Muscle of leg (tissue), 11 donors: ENCODE measurements around the gene TMEM222. TPM values are rescaled to one million over a fixed set of nuclear protein-coding genes. Genes with fewer than 3 reads are reported as not detected.

Experiments used
- DNase-seq: peaks from one replicate; pipeline ENCODE4 v3.0.0; 2013
- H3K27ac ChIP-seq: one replicate; pipeline ENCODE4 v1.5.1; 2013; ENCODE audit warnings: mild to moderate bottlenecking, low read length, control low read depth
- H3K27me3 ChIP-seq: one replicate; pipeline ENCODE4 v1.6.1; 2013; ENCODE audit warnings: low read length; ENCODE audit not compliant: control insufficient read depth, insufficient read depth
- H3K36me3 ChIP-seq: one replicate; pipeline ENCODE4 v1.6.1; 2013; ENCODE audit warnings: low read length; ENCODE audit not compliant: control insufficient read depth, insufficient read depth
- H3K4me1 ChIP-seq: one replicate; pipeline ENCODE4 v1.6.1; 2013; ENCODE audit warnings: low read length; ENCODE audit not compliant: control insufficient read depth, insufficient read depth
- H3K4me3 ChIP-seq: one replicate; pipeline ENCODE4 v1.5.1; 2013; ENCODE audit warnings: low read length, control low read depth
- H3K9me3 ChIP-seq: replicated peaks from 2 replicates; pipeline ENCODE4 v1.6.1; 2013; ENCODE audit warnings: low read depth, low read length; ENCODE audit not compliant: control insufficient read depth
- WGBS: methylation state at CpG from one replicate; pipeline ENCODE4 v1.1.5; 2013; ENCODE audit warnings: missing lambda C conversion rate; ENCODE audit not compliant: insufficient coverage; 5-methylcytosine and 5-hydroxymethylcytosine counted together
- polyA plus RNA-seq, 8 donors: library from polyadenylated mRNA; unstranded; fragments of 120-200 nt; gene quantifications; one replicate each; pipeline versions ENCODE4 v1.2.1 to v1.2.3, GENCODE V29; 2013; ENCODE audit warnings: inconsistent platforms in 1 of 8, low replicate concordance in 1 of 8; ENCODE audit not compliant: insufficient read length in 8 of 8, insufficient read depth in 1 of 8
- total RNA-seq: library from RNA; stranded (reverse); fragments of 120-200 nt; gene quantifications from one replicate; pipeline ENCODE4 v1.2.4, GENCODE V29; 2013

TMEM222 gene
- total and polyA plus RNA-seq, 9 donors = 22.4 to 28.3 (median 25.9) TPM

DNA sequence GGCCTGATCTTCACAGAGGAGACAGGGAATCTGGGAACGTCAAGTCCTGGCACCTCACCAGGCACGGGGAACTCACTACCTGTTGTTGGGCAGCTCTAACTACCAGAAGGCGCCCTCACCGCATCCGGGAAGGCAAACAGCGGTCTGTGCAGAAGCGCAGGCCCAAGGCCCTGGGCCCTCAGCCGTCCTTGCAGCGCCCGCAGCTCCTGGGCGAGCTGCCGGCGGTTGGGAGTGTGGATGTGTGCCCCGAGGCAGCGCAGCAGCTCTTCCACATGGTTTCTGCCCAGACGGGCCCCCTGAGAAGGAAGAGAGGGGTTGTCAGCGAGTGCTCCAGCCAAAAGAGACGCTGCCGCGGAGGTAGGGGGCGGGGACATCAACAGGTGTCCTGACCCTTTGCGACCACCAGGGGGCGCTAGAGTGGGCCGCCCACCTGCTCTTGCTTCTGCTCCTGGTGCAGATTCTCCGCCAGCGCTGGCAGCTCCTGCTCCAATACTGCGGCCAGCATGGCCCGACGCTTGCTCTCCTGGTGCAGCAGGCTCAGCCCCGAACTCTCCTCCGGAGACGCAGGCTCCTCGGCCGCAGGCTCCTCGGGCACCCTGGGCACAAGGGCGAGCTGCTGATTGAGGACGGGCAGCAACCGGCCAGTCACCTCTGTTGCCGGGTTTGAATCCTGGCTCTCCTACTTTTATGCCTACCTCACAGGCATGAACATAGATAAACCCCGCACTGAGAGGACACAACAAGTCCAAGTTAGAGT lies 35.5 kb downstream of the TMEM222 start:
- DNase-seq = peak; percentile 76
- peaks cover 21% of the 10 kb centered on the region for H3K27me3 ChIP-seq
- H3K4me1 ChIP-seq = peaks cover 22% of the 10 kb centered on the region
- 23% methylated on average over 38 of the region's 40 CpGs for WGBS
- no peak overlapping the region for H3K27ac ChIP-seq
- H3K36me3 ChIP-seq = peaks cover 22% of the 10 kb centered on the region
- H3K9me3 ChIP-seq = no peaks in the 10 kb centered on the region
- peak overlapping the region; percentile 13 for H3K4me3 ChIP-seq

DNA sequence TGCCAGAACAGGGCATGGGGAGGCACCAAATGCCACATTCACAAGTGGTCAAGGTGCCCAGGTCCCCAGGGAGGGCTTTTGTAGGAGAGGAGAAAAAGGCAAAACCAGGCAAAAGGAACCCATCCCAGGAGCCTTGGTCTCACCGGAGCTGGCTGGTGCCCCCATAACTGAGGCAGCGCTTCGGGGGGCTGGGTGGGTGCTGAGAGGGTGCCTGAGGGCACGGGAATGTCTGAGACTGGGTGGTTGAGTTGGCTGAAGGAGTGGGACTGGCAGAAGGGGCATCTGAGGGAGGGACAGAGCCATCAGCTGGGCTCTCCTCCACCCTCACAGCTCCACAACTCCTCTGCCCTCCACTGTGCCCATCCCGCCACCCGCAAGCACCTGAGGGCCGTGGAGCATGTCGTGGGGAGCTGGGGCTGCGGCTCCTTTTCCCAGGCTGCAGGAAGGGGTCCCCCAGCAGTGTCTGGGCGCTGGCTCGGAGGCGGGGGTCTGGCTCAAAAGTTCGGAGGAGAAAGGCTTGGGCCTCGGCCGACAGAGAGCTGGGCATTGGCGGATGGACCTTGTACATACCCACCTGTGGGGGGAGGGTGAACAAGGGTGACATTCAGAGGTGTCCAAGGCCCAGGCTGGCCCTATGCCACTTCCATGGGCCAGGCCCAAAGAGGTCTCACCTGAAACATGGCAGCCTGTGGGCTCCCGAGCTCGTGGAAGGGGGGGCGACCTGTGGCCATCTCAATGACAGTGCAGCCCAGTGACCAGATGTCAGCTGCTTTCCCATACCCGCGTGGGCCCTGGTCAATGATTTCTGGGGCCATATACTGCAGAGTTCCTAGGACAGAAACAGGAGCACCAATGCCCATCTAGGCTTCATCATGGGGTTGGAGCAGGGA lies 36.3 kb downstream of the TMEM222 start:
- H3K4me3 ChIP-seq = no peak overlapping the region
- 89% methylated on average over 13 of the region's 21 CpGs for WGBS

DNA sequence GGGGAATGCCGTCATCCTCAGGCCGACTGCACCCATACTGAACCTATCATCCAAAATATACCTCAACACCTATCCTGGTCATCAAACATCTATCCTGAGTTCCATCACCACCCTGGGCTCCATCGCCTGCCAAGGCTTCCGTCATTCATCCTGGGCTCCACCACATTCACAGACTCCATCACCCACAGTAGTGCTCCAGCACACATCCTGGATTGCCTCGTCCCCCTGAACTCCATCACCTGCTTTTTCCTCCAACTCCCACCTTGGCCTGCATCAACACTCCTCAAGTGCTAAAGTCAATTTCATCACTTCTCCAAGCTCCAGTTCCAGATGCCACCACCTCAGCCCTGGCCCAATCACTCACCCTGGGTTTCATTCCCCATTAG lies 37.0 kb downstream of the TMEM222 start:
- Histone ChIP-seq H3K27me3 (peaks cover 21% of the 10 kb centered on the region), H3K36me3 (peaks cover 36% of the 10 kb centered on the region)
- WGBS = over 99% methylated on average over 5 of the region's 5 CpGs

More for the DNA sequence above, 36.3 kb downstream of the TMEM222 start:
- Histone ChIP-seq H3K27me3 (peaks cover 21% of the 10 kb centered on the region), H3K27ac (no peak overlapping the region), H3K4me1 (peaks cover 22% of the 10 kb centered on the region), H3K9me3 (no peaks in the 10 kb centered on the region), H3K36me3 (peaks cover 30% of the 10 kb centered on the region)
- no peak for DNase-seq

DNA sequence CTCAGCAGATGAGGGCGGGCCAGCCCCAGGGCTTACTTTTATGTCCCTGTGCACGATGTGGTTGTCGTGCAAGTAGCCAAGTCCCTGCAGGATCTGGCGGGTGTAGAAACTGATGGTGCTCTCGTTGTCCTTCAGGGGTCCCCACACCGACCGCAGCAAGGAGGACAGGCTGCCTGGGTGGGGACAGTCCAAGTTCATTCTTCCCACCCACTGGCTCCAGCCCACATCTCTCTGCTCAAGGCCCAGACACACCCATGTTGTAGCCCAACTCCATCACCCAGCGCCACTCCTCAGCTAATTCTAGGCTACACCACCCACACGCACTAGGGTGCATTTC lies 37.8 kb downstream of the TMEM222 start:
- H3K27me3 ChIP-seq = peaks cover 21% of the 10 kb centered on the region
- H3K4me3 ChIP-seq = no peak overlapping the region
- 61% methylated on average over 6 of the region's 9 CpGs for WGBS
- H3K9me3 ChIP-seq = no peaks in the 10 kb centered on the region
- no peak for DNase-seq
- H3K4me1 ChIP-seq = peaks cover 27% of the 10 kb centered on the region
- peaks cover 42% of the 10 kb centered on the region for H3K36me3 ChIP-seq
- no peak overlapping the region for H3K27ac ChIP-seq

More for the DNA sequence above, 37.0 kb downstream of the TMEM222 start:
- Histone ChIP-seq H3K4me1 (peaks cover 22% of the 10 kb centered on the region), H3K4me3 (no peak overlapping the region), H3K9me3 (no peaks in the 10 kb centered on the region), H3K27ac (no peak overlapping the region)
- DNase-seq = no peak

DNA sequence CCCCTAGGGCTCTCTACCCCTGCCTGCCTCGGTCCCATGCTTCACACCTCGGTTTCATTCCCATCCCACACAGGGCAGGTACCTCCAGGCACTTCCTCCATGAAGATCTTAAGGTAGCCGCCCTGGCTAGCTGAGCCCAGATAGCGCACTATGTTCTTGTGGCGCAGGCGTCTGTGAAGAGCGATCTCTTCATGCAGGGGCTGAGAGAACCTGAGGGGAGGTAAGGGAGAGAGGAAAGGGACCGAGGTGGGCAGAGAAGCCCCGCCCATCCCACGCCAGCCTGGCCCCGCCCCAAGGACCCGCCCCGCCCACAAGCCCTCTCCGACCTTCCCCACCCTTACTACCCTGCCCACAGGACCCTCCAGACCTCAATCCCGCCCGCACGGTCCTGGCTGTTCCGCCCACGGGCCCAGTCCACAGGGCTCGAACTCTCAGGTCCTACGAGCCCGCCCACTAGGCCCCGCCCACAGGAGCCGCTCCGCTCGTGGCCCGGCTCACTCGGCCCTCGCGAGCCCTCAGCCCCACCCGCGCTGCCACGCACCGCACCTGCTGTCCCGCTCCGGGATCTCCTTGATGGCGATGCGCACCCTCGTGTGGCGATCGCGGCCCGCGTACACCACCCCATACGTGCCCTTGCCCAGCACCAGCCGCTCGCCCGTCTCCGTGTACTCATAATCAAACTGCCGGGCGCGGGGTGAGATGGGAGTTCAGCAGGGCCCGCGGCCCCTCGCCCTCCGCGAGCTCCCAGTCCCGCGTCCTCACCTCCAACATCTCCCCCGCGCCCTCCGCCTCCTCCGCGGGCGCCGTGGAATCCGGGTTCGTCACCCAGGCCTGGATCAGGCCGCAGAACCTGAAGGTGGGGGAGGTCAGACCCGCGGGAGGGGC lies 38.4 kb downstream of the TMEM222 start:
- H3K27ac ChIP-seq = no peak overlapping the region
- H3K36me3 ChIP-seq = peaks cover 39% of the 10 kb centered on the region
- H3K4me3 ChIP-seq = peak overlapping the region; percentile 13
- 14% methylated on average over 41 of the region's 71 CpGs for WGBS
- no peaks in the 10 kb centered on the region for H3K9me3 ChIP-seq
- peaks cover 33% of the 10 kb centered on the region for H3K4me1 ChIP-seq
- DNase-seq = no peak
- peaks cover 21% of the 10 kb centered on the region for H3K27me3 ChIP-seq

DNA sequence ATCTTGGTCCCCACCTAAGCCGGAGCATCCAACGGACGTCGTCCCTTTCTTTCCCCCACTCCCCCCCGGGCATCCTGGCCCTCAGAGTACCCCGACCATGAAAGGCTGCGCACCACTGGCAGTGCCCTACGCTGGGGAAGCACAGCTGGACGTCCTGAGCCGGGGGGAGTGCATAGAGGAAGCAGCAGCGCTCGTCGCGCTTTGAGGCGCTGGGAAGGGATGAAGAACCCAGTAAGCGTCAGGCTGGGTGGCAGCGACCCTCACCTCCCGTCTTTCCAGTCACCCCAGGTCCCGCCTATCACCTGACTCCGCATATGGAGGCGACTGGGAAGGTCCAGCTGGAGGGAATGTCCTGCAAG lies 39.1 kb downstream of the TMEM222 start:
- Histone ChIP-seq H3K4me3 (no peak overlapping the region), H3K27ac (no peak overlapping the region), H3K4me1 (peaks cover 36% of the 10 kb centered on the region), H3K36me3 (peaks cover 33% of the 10 kb centered on the region), H3K27me3 (peaks cover 21% of the 10 kb centered on the region), H3K9me3 (no peaks in the 10 kb centered on the region)
- WGBS = 73% methylated on average over 14 of the region's 21 CpGs
- DNase-seq = no peak

DNA sequence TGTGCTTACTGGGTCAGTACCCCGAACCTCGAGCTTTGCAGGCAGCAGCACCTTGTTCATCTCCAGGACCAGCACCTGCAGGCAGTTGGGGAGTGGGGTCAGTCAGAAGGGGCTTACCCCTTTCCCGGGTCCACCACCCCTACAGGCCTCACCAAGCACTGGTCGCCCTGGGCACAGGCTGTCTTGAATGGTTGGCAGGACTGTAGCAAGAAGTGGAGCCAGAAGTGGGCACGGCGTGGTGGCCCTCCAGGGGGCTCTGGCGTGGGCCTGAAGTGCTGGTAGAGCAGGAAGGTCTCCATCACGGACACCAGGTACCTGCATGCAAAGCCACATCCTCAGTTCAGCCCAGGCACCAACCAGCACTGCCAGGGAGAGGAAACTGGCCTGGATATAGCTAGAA lies 39.6 kb downstream of the TMEM222 start:
- 88% methylated on average over 5 of the region's 8 CpGs for WGBS
- Histone ChIP-seq H3K27me3 (peaks cover 21% of the 10 kb centered on the region), H3K4me3 (no peak overlapping the region), H3K36me3 (peaks cover 31% of the 10 kb centered on the region), H3K27ac (no peak overlapping the region), H3K4me1 (peaks cover 37% of the 10 kb centered on the region), H3K9me3 (no peaks in the 10 kb centered on the region)
- no peak for DNase-seq

DNA sequence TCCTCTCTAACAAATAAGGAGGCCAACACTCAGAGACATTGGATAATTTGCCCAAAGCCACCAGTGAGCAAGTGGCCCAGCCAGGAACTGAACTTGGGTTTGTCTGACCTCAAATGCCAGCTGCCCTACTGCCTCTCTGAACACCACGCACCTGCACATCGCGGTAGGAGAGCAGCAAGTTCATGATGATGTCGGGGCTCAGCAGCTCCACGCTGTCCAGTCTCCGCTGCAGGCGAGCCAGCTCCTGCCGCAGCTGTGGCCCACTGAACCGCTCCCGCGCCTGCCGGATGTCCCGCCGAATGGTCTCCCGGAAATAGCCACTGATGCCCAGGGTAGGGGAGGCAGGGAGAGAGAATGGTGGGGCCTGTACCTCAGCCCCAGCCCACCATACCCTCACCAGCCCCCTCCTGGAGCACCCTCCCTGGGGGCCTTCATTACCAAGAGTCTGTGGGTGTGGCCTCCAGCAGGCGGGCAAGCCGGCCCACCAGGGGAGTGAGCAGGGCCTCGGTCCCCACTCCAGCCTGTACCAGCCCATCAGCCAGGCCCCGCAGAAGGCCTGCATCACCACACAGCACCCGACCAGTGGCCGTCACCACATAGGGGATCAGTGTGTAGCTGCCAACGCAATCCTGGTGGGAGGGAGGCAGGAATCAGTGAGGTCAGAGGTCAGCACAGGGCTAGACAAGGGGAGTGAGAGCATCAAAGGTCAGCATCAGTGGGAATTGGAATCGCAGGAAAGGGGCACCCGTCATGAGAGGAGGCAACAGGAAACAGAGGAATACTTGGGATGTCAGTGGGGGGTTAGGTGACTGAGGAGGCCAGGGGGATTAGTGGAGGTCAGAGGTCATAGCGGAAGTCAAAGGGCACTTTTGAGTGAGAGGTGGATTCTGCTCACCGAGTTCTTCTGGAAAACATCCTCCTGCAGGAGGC lies 42.1 kb downstream of the TMEM222 start:
- Histone ChIP-seq H3K27me3 (peaks cover 12% of the 10 kb centered on the region), H3K4me3 (no peak overlapping the region), H3K9me3 (no peaks in the 10 kb centered on the region), H3K4me1 (peaks cover 35% of the 10 kb centered on the region), H3K36me3 (peaks cover 28% of the 10 kb centered on the region), H3K27ac (no peak overlapping the region)
- DNase-seq = no peak
- 74% methylated on average over 15 of the region's 26 CpGs for WGBS

DNA sequence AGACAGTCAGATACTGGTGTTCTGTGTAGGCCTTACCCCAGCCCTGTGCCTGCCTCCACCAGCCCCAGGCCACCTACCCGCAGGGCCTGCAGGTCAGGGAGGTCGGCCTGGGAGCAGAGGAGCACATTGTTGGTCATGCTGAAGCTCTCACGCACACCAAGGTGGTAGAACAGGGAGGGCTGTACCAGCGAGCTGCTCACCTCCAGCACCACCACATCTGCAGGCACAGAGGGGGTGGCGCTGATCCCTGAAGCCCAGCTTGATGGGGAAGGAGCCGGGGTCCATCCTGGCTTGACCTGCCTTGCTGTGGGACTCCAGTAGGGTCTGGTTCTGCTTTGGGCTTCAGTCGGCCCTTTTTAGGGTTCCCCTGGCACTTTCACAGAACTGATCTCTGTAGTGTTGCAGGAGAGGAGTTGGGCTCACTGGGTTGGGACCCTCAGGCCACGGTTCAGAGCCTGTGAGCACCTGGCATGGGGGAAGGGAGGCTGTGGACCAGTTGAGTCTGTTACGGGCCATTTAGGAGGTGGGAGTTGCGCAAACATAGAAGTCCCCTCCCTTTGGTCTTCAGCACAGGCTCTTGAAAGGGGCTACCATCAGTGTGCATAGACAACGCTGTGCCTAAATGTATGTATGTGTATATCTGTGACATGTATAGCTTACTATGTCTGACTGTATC lies 42.9 kb downstream of the TMEM222 start:
- Histone ChIP-seq H3K27me3 (peaks cover 6% of the 10 kb centered on the region), H3K27ac (peak overlapping the region; percentile 76), H3K36me3 (peaks cover 28% of the 10 kb centered on the region), H3K4me1 (peaks cover 34% of the 10 kb centered on the region), H3K9me3 (no peaks in the 10 kb centered on the region), H3K4me3 (peak overlapping the region; percentile 1)
- 80% methylated on average over 8 of the region's 11 CpGs for WGBS
- no peak for DNase-seq
